Parathyroid adenoma (tissue), 2 donors: Measurements from ENCODE around the gene CMTM2.
"Not testable (repeated sequence)": the region's sequence is repeated elsewhere in the genome, so short reads cannot be mapped to it uniquely, and the experiment has no call there.

ENCODE experiments used
- H2AFZ ChIP-seq: fragments of 300-600 bp; sonication (generic); one replicate; pipeline ENCODE4 v1.7.0; 2017; ENCODE audit warnings: antibody characterized with exemption, mild to moderate bottlenecking
- H3K27ac ChIP-seq: fragments of 300-600 bp; sonication (generic); one replicate; pipeline ENCODE4 v1.7.0; 2017
- H3K27me3 ChIP-seq: fragments of 300-600 bp; sonication (generic); one replicate; pipeline ENCODE4 v1.7.0; 2017; ENCODE audit warnings: low read length; ENCODE audit not compliant: control insufficient read depth, insufficient read depth
- H3K36me3 ChIP-seq: fragments of 300-600 bp; sonication (generic); one replicate; pipeline ENCODE4 v1.7.0; 2017; ENCODE audit warnings: low read length; ENCODE audit not compliant: control insufficient read depth, insufficient read depth
- H3K4me1 ChIP-seq: fragments of 300-600 bp; sonication (generic); one replicate; pipeline ENCODE4 v1.7.0; 2017; ENCODE audit warnings: control low read depth
- H3K4me2 ChIP-seq: fragments of 300-600 bp; sonication (generic); one replicate; pipeline ENCODE4 v1.7.0; 2017; ENCODE audit warnings: low read length
- H3K4me3 ChIP-seq: fragments of 300-600 bp; sonication (generic); one replicate; pipeline ENCODE4 v1.7.0; 2017; ENCODE audit warnings: low read depth, low read length
- H3K79me2 ChIP-seq: fragments of 300-600 bp; sonication (generic); one replicate; pipeline ENCODE4 v1.7.0; 2017; ENCODE audit warnings: control low read depth
- H3K9ac ChIP-seq: fragments of 300-600 bp; sonication (generic); one replicate; pipeline ENCODE4 v1.7.0; 2017; ENCODE audit warnings: mild to moderate bottlenecking
- H3K9me3 ChIP-seq: fragments of 300-600 bp; sonication (generic); one replicate; pipeline ENCODE4 v1.7.0; 2017; ENCODE audit warnings: low read length; ENCODE audit not compliant: control insufficient read depth
- CTCF ChIP-seq: fragments of 300-600 bp; sonication (generic); IDR thresholded peaks from one replicate; pipeline ENCODE4 v1.7.0; 2017; ENCODE audit warnings: antibody characterized with exemption, mild to moderate bottlenecking
- donor health status: primary hyperparathyroidism.

The CMTM2 gene

GRCh38 chr16:66629856-66630255 is 50.6 kb downstream of the CMTM2 start:
- peaks cover 18% of the 10 kb centered on the region for H3K79me2 ChIP-seq
- TF ChIP-seq CTCF, result no peak
- no peak overlapping the region for H3K9ac ChIP-seq
- H3K27me3 ChIP-seq, result no peaks in the 10 kb centered on the region
- no peak overlapping the region for H3K27ac ChIP-seq
- no peak overlapping the region for H2AFZ ChIP-seq
- H3K36me3 ChIP-seq, result no peaks in the 10 kb centered on the region
- no peak overlapping the region for H3K4me3 ChIP-seq
- H3K4me1 ChIP-seq, result no peaks in the 10 kb centered on the region
- no peak overlapping the region for H3K4me2 ChIP-seq
- no peaks in the 10 kb centered on the region for H3K9me3 ChIP-seq

GRCh38 chr16:66630561-66631260 is 51.4 kb downstream of the CMTM2 start:
- H2AFZ ChIP-seq, H3K27me3 ChIP-seq, H3K27ac ChIP-seq, H3K4me3 ChIP-seq, H3K4me1 ChIP-seq, H3K36me3 ChIP-seq, H3K9me3 ChIP-seq, H3K9ac ChIP-seq, H3K4me2 ChIP-seq: not testable (repeated sequence)
- H3K79me2 ChIP-seq, result peaks cover 23% of the 10 kb centered on the region

DNA sequence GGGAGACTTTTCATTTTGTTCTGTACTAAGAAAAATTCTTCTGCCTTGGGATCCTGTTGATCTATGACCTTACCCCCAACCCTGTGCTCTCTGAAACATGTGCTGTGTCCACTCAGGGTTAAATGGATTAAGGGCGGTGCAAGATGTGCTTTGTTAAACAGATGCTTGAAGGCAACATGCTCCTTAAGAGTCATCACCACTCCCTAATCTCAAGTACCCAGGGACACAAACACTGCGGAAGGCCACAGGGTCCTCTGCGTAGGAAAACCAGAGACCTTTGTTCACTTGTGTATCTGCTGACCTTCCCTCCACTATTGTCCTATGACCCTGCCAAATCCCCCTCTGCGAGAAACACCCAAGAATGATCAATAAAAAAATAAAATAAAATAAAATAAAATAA is 52.3 kb downstream of the CMTM2 start:
- H3K9ac ChIP-seq, H3K9me3 ChIP-seq, H3K27me3 ChIP-seq, H3K36me3 ChIP-seq, H2AFZ ChIP-seq, H3K27ac ChIP-seq, H3K4me1 ChIP-seq, H3K4me2 ChIP-seq, H3K4me3 ChIP-seq: not testable (repeated sequence)
- peaks cover 27% of the 10 kb centered on the region for H3K79me2 ChIP-seq

DNA sequence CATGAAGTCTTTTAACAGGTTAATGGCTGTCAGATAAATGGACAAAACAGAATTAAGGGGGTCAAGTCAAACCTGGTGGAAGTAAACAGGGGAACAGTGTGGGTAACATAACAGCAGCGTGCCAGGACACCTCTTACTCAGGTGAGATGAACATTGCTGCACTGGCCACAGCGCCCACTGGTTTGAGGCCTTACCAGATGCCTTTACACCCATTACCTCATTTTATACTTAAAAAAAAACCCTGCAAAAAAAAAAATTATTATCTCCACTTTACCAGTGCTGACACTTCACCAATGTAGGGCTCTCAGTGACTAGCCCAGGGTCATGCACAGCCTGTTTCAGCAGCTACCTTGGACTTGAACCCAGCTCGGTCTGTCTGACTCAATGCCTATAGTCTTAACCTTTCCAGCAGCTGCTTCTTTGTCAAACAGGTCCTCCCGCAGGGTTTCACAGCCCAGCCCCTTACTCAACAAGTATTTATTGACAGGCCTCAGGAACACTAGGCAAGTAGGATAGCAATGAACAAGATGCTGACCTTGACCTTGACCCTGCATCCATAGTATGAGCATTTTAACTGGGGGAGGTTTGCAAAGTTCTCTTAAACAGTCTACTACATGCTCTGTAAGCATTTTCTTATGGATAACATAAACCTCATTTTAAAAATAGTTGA is 55.4 kb downstream of the CMTM2 start:
- Histone ChIP-seq H3K27ac (no peak overlapping the region), H3K36me3 (no peaks in the 10 kb centered on the region), H3K4me2 (no peak overlapping the region), H3K9me3 (no peaks in the 10 kb centered on the region), H3K27me3 (no peaks in the 10 kb centered on the region), H3K9ac (no peak overlapping the region), H3K4me1 (peaks cover 3% of the 10 kb centered on the region), H3K4me3 (no peak overlapping the region), H3K79me2 (peaks cover 30% of the 10 kb centered on the region), H2AFZ (no peak overlapping the region)
- TF ChIP-seq CTCF, result no peak

DNA sequence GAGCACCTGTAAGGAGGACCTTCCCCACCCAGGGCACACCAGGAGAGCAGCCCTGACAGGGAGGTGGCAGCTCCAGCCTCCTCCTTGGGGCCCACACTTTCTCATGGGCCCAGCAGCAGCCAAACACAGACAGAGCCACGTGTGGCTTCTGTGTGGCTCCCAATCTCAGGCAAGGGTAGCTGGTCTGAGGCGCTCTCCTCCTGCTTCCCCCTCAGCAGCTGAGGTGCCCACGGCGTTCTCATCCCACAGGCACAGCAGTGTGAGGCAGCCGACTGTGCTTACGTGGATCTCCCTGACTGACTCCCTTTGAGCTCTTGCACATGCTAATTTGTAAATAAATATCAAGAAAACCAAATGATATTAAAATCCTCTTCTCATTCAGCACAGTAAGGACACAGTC is 56.1 kb downstream of the CMTM2 start:
- no peak overlapping the region for H3K27ac ChIP-seq
- no peak for TF ChIP-seq CTCF
- H3K9ac ChIP-seq, result no peak overlapping the region
- peaks cover 34% of the 10 kb centered on the region for H3K79me2 ChIP-seq
- no peak overlapping the region for H2AFZ ChIP-seq
- H3K4me1 ChIP-seq, result peaks cover 3% of the 10 kb centered on the region
- H3K36me3 ChIP-seq, result no peaks in the 10 kb centered on the region
- no peaks in the 10 kb centered on the region for H3K27me3 ChIP-seq
- H3K9me3 ChIP-seq, result no peaks in the 10 kb centered on the region
- H3K4me2 ChIP-seq, result no peak overlapping the region
- no peak overlapping the region for H3K4me3 ChIP-seq
